NCI-H2029 (cell line): ENCODE data around the gene IDH3B.
"Not testable (repeated sequence)": the region's sequence is repeated elsewhere in the genome, so short reads cannot be mapped to it uniquely, and the experiment has no call there.

ENCODE experiments used
- DNase-seq: peaks from one replicate; lab custom pipeline; 2025; lab: John Stamatoyannopoulos, UW

IDH3B gene

GRCh38 chr20:2694519-2694918 lies 30.5 kb upstream of the IDH3B start:
- no peak for DNase-seq

- no peak for DNase-seq
These were observed 30.0 kb upstream of the IDH3B start for GRCh38 chr20:2694008-2694471.

GRCh38 chr20:2693286-2694007 lies 29.4 kb upstream of the IDH3B start:
- DNase-seq, result no peak

GRCh38 chr20:2692886-2693285 lies 28.9 kb upstream of the IDH3B start:
- peak; percentile 3 for DNase-seq

- DNase-seq, result no peak
These were observed 28.2 kb upstream of the IDH3B start, which contains the start of gene EBF4 for GRCh38 chr20:2692036-2692885. TSS of gene EBF4 (plus strand) at chr20:2692780. CDS start at chr20:2693646, 866 bp downstream.

- DNase-seq, result no peak
These were observed 27.6 kb upstream of the IDH3B start for GRCh38 chr20:2691663-2692035.

- no peak for DNase-seq
These were observed 27.1 kb upstream of the IDH3B start for GRCh38 chr20:2691127-2691526.

GRCh38 chr20:2690718-2691117 lies 26.7 kb upstream of the IDH3B start:
- no peak for DNase-seq

- DNase-seq, result no peak
These were observed 26.2 kb upstream of the IDH3B start for GRCh38 chr20:2690213-2690612.

- DNase-seq, result peak; percentile 9
These were observed 24.1 kb upstream of the IDH3B start for GRCh38 chr20:2688041-2688591.

- DNase-seq, result no peak
These were observed 23.5 kb upstream of the IDH3B start for GRCh38 chr20:2687514-2687913.

- not testable (repeated sequence) for DNase-seq
These were observed 20.8 kb upstream of the IDH3B start for GRCh38 chr20:2684817-2685216.

- not testable (repeated sequence) for DNase-seq
These were observed 18.0 kb upstream of the IDH3B start for GRCh38 chr20:2682040-2682439.

GRCh38 chr20:2680046-2680445 lies 16.0 kb upstream of the IDH3B start:
- no peak for DNase-seq

- DNase-seq, result no peak
These were observed 9.4 kb upstream of the IDH3B start for GRCh38 chr20:2673453-2673852.

GRCh38 chr20:2672446-2672845 lies 8.4 kb upstream of the IDH3B start:
- no peak for DNase-seq

- no peak for DNase-seq
These were observed 8.0 kb upstream of the IDH3B start for GRCh38 chr20:2671977-2672376.

GRCh38 chr20:2663364-2663886 lies 591 bp downstream of the IDH3B start:
- DNase-seq, result no peak

- no peak for DNase-seq
These were observed 4.5 kb downstream of the IDH3B start for GRCh38 chr20:2659547-2659946.

GRCh38 chr20:2658414-2659354 lies 5.3 kb downstream of the IDH3B start:
- no peak for DNase-seq

- no peak for DNase-seq
These were observed 6.3 kb downstream of the IDH3B start for GRCh38 chr20:2657674-2658073.
